OCI-LY1 (cell line): Measurements from ENCODE around the gene FYB2.

Experiments
- H2AFZ ChIP-seq: fragments of 200-600 bp; sonication (generic), shearing (Covaris generic); 2 replicates; pipeline ENCODE4 v1.6.0; 2014; ENCODE audit warnings: antibody characterized with exemption, mild to moderate bottlenecking, low read length
- H3F3A ChIP-seq: fragments of 200-600 bp; sonication (generic), shearing (Covaris generic); 2 replicates; pipeline ENCODE4 v1.6.0; 2014; ENCODE audit warnings: mild to moderate bottlenecking, antibody characterized with exemption, low read length, moderate library complexity; ENCODE audit not compliant: insufficient read depth
- H3K27ac ChIP-seq: fragments of 200-600 bp; sonication (generic); 2 replicates; pipeline ENCODE4 v1.5.1; 2014; ENCODE audit warnings: low read length, mixed run types, mild to moderate bottlenecking, low read depth; ENCODE audit not compliant: poor library complexity, severe bottlenecking
- H3K27me3 ChIP-seq: fragments of 200-600 bp; sonication (generic); 2 replicates; pipeline ENCODE4 v1.6.0; 2014; ENCODE audit warnings: antibody characterized with exemption, mild to moderate bottlenecking, low read length, moderate library complexity; ENCODE audit not compliant: insufficient read depth
- H3K36me3 ChIP-seq: fragments of 200-600 bp; sonication (generic); 2 replicates; pipeline ENCODE4 v1.6.1; 2014; ENCODE audit warnings: mild to moderate bottlenecking, antibody characterized with exemption, low read length, moderate library complexity, mixed read lengths; ENCODE audit not compliant: insufficient read depth
- H3K4me1 ChIP-seq: fragments of 200-600 bp; sonication (generic); 2 replicates; pipeline ENCODE4 v1.5.1; 2014; ENCODE audit warnings: mild to moderate bottlenecking, low read length, moderate library complexity; ENCODE audit not compliant: insufficient read depth, severe bottlenecking
- H3K4me2 ChIP-seq: fragments of 200-600 bp; sonication (generic), shearing (Covaris generic); 2 replicates; pipeline ENCODE4 v1.6.1; 2014; ENCODE audit warnings: low read length
- H3K4me3 ChIP-seq: fragments of 200-600 bp; sonication (generic); 2 replicates; pipeline ENCODE4 v1.5.1; 2014; ENCODE audit warnings: low read length, low read depth, mild to moderate bottlenecking, mixed read lengths; ENCODE audit not compliant: poor library complexity, severe bottlenecking
- H3K79me2 ChIP-seq: fragments of 200-600 bp; shearing (Covaris generic); 2 replicates; pipeline ENCODE4 v1.6.1; 2016; ENCODE audit warnings: mixed run types, low read length, mixed read lengths; ENCODE audit not compliant: insufficient read depth
- H3K9ac ChIP-seq: fragments of 200-600 bp; sonication (generic), shearing (Covaris generic); 2 replicates; pipeline ENCODE4 v1.6.1; 2014; ENCODE audit warnings: mild to moderate bottlenecking, low read length, mixed read lengths
- H3K9me2 ChIP-seq: fragments of 200-600 bp; sonication (generic), shearing (Covaris generic); 2 replicates; pipeline ENCODE4 v1.6.1; 2014; ENCODE audit warnings: low read depth, mild to moderate bottlenecking, low read length, mixed read lengths
- H3K9me3 ChIP-seq: fragments of 200-600 bp; shearing (Covaris generic); 2 replicates; pipeline ENCODE4 v1.6.1; 2014; ENCODE audit warnings: low read length, mixed read lengths
- H4K20me1 ChIP-seq: fragments of 200-600 bp; sonication (generic), shearing (Covaris generic); 2 replicates; pipeline ENCODE4 v1.6.0; 2016; ENCODE audit warnings: mild to moderate bottlenecking, low read length; ENCODE audit not compliant: insufficient read depth
- CTCF ChIP-seq: fragments of 200-600 bp; sonication (generic), shearing (Covaris generic); IDR thresholded peaks from 2 replicates; pipeline ENCODE4 v1.5.1; 2017; ENCODE audit warnings: mild to moderate bottlenecking, antibody characterized with exemption, low read length, moderate library complexity, mixed read lengths
- EZH2 ChIP-seq: fragments of 200-600 bp; sonication (generic), shearing (Covaris generic); IDR thresholded peaks from 2 replicates; pipeline ENCODE4 v1.8.0; 2017; ENCODE audit warnings: borderline replicate concordance, mixed run types, mild to moderate bottlenecking, antibody characterized with exemption, low read length, moderate library complexity, mixed read lengths

FYB2 gene

GRCh38 chr1:56824271-56824670 is 5.1 kb upstream of the FYB2 start:
- H4K20me1 ChIP-seq: no peaks in the 10 kb centered on the region
- H3K4me3 ChIP-seq: no peak overlapping the region
- no peaks in the 10 kb centered on the region for H3K27me3 ChIP-seq
- no peak overlapping the region for H2AFZ ChIP-seq
- no peaks in the 10 kb centered on the region for H3F3A ChIP-seq
- no peak overlapping the region for H3K9ac ChIP-seq
- H3K4me2 ChIP-seq: no peak overlapping the region
- no peaks in the 10 kb centered on the region for H3K79me2 ChIP-seq
- H3K4me1 ChIP-seq: no peaks in the 10 kb centered on the region
- no peak overlapping the region for H3K27ac ChIP-seq
- TF ChIP-seq EZH2 (no peak), CTCF (no peak)
- H3K36me3 ChIP-seq: no peaks in the 10 kb centered on the region
- H3K9me3 ChIP-seq: no peaks in the 10 kb centered on the region
- H3K9me2 ChIP-seq: no peaks in the 10 kb centered on the region

- Histone ChIP-seq H3K4me1 (no peaks in the 10 kb centered on the region), H2AFZ (no peak overlapping the region), H3K27me3 (no peaks in the 10 kb centered on the region), H3K27ac (no peak overlapping the region), H3F3A (no peaks in the 10 kb centered on the region), H4K20me1 (no peaks in the 10 kb centered on the region), H3K9ac (no peak overlapping the region), H3K79me2 (no peaks in the 10 kb centered on the region), H3K36me3 (no peaks in the 10 kb centered on the region), H3K9me3 (no peaks in the 10 kb centered on the region), H3K4me3 (no peak overlapping the region), H3K4me2 (no peak overlapping the region), H3K9me2 (no peaks in the 10 kb centered on the region)
- no peak for TF ChIP-seq CTCF
- no peak for TF ChIP-seq EZH2
Measured at GRCh38 chr1:56821462-56821797, 2.2 kb upstream of the FYB2 start.

GRCh38 chr1:56820755-56821461 is 1.7 kb upstream of the FYB2 start:
- Histone ChIP-seq H3K4me2 (no peak overlapping the region), H3K9me3 (no peaks in the 10 kb centered on the region), H2AFZ (no peak overlapping the region), H3K4me3 (no peak overlapping the region), H3K36me3 (no peaks in the 10 kb centered on the region), H3K9ac (no peak overlapping the region), H3K9me2 (no peaks in the 10 kb centered on the region), H3K4me1 (no peaks in the 10 kb centered on the region), H3K79me2 (no peaks in the 10 kb centered on the region), H4K20me1 (no peaks in the 10 kb centered on the region), H3F3A (no peaks in the 10 kb centered on the region), H3K27ac (no peak overlapping the region), H3K27me3 (no peaks in the 10 kb centered on the region)
- TF ChIP-seq EZH2: no peak
- TF ChIP-seq CTCF: peak; percentile 91
